Neural progenitor cell (in vitro differentiated cells): ENCODE results near the gene CALN1.

Experiments
- EZH2phosphoT487 ChIP-seq: fragments of 200-600 bp; sonication (generic); IDR thresholded peaks from 2 replicates; pipeline ENCODE4 v1.6.1; 2017; ENCODE audit warnings: antibody characterized with exemption
- TF ChIP-seq, protein P1 (sequence below): fragments of 200-600 bp; sonication (generic); IDR thresholded peaks from 2 replicates; pipeline ENCODE4 v1.5.1; 2017; ENCODE audit warnings: antibody characterized with exemption, mild to moderate bottlenecking

DNA sequence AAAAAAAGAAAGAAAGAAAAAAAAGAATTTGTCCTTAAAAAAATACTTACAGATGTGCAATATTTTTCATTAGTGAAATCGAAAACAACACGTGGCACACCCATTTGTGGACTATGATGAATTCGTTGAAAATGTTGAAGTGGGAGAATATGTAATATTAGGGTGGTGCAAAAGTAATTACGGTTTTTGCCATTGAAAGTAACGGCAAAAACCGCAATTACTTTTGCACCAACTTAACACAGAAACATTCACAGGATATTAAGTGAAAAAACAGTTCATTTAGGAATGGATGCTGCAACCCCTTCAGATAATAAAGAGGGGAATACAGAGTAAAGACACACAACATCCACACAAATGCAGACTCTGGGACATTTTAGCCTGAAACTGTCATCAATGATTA lies 96.0 kb downstream of the CALN1 start:
- TF ChIP-seq, protein P1, sequence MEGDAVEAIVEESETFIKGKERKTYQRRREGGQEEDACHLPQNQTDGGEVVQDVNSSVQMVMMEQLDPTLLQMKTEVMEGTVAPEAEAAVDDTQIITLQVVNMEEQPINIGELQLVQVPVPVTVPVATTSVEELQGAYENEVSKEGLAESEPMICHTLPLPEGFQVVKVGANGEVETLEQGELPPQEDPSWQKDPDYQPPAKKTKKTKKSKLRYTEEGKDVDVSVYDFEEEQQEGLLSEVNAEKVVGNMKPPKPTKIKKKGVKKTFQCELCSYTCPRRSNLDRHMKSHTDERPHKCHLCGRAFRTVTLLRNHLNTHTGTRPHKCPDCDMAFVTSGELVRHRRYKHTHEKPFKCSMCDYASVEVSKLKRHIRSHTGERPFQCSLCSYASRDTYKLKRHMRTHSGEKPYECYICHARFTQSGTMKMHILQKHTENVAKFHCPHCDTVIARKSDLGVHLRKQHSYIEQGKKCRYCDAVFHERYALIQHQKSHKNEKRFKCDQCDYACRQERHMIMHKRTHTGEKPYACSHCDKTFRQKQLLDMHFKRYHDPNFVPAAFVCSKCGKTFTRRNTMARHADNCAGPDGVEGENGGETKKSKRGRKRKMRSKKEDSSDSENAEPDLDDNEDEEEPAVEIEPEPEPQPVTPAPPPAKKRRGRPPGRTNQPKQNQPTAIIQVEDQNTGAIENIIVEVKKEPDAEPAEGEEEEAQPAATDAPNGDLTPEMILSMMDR = no peak
- no peak for TF ChIP-seq EZH2phosphoT487
